Measurements from ENCODE around the gene CIT.

DNA sequence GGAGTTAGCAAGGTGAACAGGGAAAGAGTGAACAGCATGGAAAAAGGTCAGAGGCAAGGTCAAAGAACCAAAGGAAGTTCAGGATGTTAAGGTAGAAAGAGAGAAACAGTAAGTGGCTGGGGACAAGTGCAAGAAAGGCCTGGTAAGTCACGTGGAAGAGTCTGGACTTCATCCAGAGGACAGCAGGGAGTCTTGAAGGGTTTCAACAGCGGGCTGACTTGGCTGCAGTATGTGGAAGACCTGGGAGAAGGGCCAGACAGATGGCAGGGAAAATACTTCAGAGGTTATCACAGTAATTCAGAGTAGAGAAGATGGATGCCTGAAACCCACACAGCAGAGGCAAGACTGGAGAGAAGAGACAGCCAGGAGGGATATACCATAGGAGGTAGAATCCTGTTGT lies 34.0 kb downstream of the CIT start:
- TF ChIP-seq, protein P1, sequence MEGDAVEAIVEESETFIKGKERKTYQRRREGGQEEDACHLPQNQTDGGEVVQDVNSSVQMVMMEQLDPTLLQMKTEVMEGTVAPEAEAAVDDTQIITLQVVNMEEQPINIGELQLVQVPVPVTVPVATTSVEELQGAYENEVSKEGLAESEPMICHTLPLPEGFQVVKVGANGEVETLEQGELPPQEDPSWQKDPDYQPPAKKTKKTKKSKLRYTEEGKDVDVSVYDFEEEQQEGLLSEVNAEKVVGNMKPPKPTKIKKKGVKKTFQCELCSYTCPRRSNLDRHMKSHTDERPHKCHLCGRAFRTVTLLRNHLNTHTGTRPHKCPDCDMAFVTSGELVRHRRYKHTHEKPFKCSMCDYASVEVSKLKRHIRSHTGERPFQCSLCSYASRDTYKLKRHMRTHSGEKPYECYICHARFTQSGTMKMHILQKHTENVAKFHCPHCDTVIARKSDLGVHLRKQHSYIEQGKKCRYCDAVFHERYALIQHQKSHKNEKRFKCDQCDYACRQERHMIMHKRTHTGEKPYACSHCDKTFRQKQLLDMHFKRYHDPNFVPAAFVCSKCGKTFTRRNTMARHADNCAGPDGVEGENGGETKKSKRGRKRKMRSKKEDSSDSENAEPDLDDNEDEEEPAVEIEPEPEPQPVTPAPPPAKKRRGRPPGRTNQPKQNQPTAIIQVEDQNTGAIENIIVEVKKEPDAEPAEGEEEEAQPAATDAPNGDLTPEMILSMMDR (conservative IDR thresholded peaks at IDR 0.05 in 1 of 2, IDR thresholded peaks at IDR 0.05 in 1 of 2; ENCODE audit: extremely low read depth in 1 of 2, insufficient read depth in 1 of 2, low read depth in 1 of 2, low read length in 2 of 2), result no peak
- no peak for TF ChIP-seq EZH2 (IDR thresholded peaks at IDR 0.05; ENCODE audit: borderline replicate concordance, low read length)
